GM21529 (cell line): Measurements from ENCODE around the gene ZNF25.
"Not testable (repeated sequence)": the region's sequence is repeated elsewhere in the genome, so short reads cannot be mapped to it uniquely, and the experiment has no call there.

Experiments
- ATAC-seq: cut with Tn5 transposase; IDR thresholded peaks from one replicate; pipeline ENCODE4 v1.9.1; 2021; ENCODE audit not compliant: unreplicated experiment

ZNF25 gene

GRCh38 chr10:37976091-37976879 lies at the start of gene ZNF25:
Gene ZNF25, minus strand, starts transcription at chr10:37976647. Its CDS starts 4,925 bp downstream, at chr10:37971722.
- ATAC-seq, result peak; percentile 93

GRCh38 chr10:38025283-38025682 lies 48.8 kb upstream of the ZNF25 start:
- ATAC-seq, result peak; percentile 94

GRCh38 chr10:38019124-38019523 lies 42.7 kb upstream of the ZNF25 start:
- ATAC-seq, result not testable (repeated sequence)

- no peak for ATAC-seq
Observed at GRCh38 chr10:38016354-38016753, 39.9 kb upstream of the ZNF25 start.

GRCh38 chr10:38010119-38010903 lies 33.9 kb upstream of the ZNF25 start, which contains the start of gene ZNF33A:
Gene ZNF33A, plus strand, starts transcription at chr10:38010675. Its CDS starts 1,667 bp downstream, at chr10:38012342.
- ATAC-seq, result peak; percentile 89

GRCh38 chr10:38007991-38008390 lies 31.5 kb upstream of the ZNF25 start:
- ATAC-seq, result no peak

- no peak for ATAC-seq
Observed at GRCh38 chr10:38007551-38007950, 31.1 kb upstream of the ZNF25 start.

- no peak for ATAC-seq
Observed at GRCh38 chr10:38003588-38003987, 27.1 kb upstream of the ZNF25 start.

- no peak for ATAC-seq
Observed at GRCh38 chr10:38003026-38003425, 26.6 kb upstream of the ZNF25 start.

GRCh38 chr10:38000474-38000873 lies 24.0 kb upstream of the ZNF25 start:
- not testable (repeated sequence) for ATAC-seq

- not testable (repeated sequence) for ATAC-seq
Observed at GRCh38 chr10:37998920-37999319, 22.5 kb upstream of the ZNF25 start.

- peak; percentile 48 for ATAC-seq
Observed at GRCh38 chr10:37992083-37992482, 15.6 kb upstream of the ZNF25 start.

- no peak for ATAC-seq
Observed at GRCh38 chr10:37991655-37992054, 15.2 kb upstream of the ZNF25 start.

- ATAC-seq, result no peak
Observed at GRCh38 chr10:37976880-37977203, 395 bp upstream of the ZNF25 start.

- no peak for ATAC-seq
Observed at GRCh38 chr10:37975401-37975991, 951 bp downstream of the ZNF25 start.

GRCh38 chr10:37972396-37972795 lies 4.1 kb downstream of the ZNF25 start:
- ATAC-seq, result no peak

GRCh38 chr10:37965006-37965405 lies 11.4 kb downstream of the ZNF25 start:
- ATAC-seq, result no peak

GRCh38 chr10:37960591-37961137 lies 15.8 kb downstream of the ZNF25 start:
- no peak for ATAC-seq

- no peak for ATAC-seq
Observed at GRCh38 chr10:37957841-37958240, 18.6 kb downstream of the ZNF25 start.

GRCh38 chr10:37952926-37953325 lies 23.5 kb downstream of the ZNF25 start:
- no peak for ATAC-seq

GRCh38 chr10:37952043-37952755 lies 24.2 kb downstream of the ZNF25 start:
- ATAC-seq, result no peak
